ENCODE results near the gene DGLUCY.

The DGLUCY gene

GRCh38 chr14:91273273-91273884 lies 159.5 kb downstream of the DGLUCY start:
- H3K4me3 ChIP-seq (ENCODE audit: low read depth, low read length): no peak overlapping the region
- no peak for TF ChIP-seq CTCF (IDR thresholded peaks at IDR 0.05; ENCODE audit: borderline replicate concordance, insufficient read depth, low read depth, low read length)

- TF ChIP-seq CTCF (IDR thresholded peaks at IDR 0.05; ENCODE audit: borderline replicate concordance, insufficient read depth, low read depth, low read length): no peak
- H3K4me3 ChIP-seq (ENCODE audit: low read depth, low read length): no peak overlapping the region
Observed at GRCh38 chr14:91273885-91274273, 160.0 kb downstream of the DGLUCY start.

- no peak for TF ChIP-seq CTCF (IDR thresholded peaks at IDR 0.05; ENCODE audit: borderline replicate concordance, insufficient read depth, low read depth, low read length)
- H3K4me3 ChIP-seq (ENCODE audit: low read depth, low read length): no peak overlapping the region
Observed at GRCh38 chr14:91274796-91275195, 160.9 kb downstream of the DGLUCY start.

Measured in GM12875 (cell line).